HepG2 (cell line): Measurements from ENCODE around the gene PSEN2. TPM values are rescaled to one million over a fixed set of nuclear protein-coding genes. Genes with fewer than 3 reads are reported as not detected.

ENCODE experiments used
- AKAP8 ChIP-seq: sonication (generic); formaldehyde crosslinking; IDR thresholded peaks from 2 replicates; pipeline ENCODE4 v1.5.1; 2020; ENCODE audit warnings: mild to moderate bottlenecking, missing genetic modification reagents
- CEBPG ChIP-seq: IDR thresholded peaks from 2 replicates; pipeline ENCODE4 v1.6.1; 2016
- FOXJ3 ChIP-seq: sonication (generic); formaldehyde crosslinking; IDR thresholded peaks from 2 replicates; pipeline ENCODE4 v1.4.0; 2020; ENCODE audit warnings: missing genetic modification reagents, mild to moderate bottlenecking, borderline replicate concordance
- GLMP ChIP-seq: sonication (generic); formaldehyde crosslinking; IDR thresholded peaks from 2 replicates; pipeline ENCODE4 v1.9.0; 2021; ENCODE audit warnings: missing genetic modification reagents, mild to moderate bottlenecking, borderline replicate concordance
- JUNB ChIP-seq: sonication (generic); formaldehyde crosslinking; IDR thresholded peaks from 2 replicates; pipeline ENCODE4 v1.8.0; 2022; ENCODE audit warnings: missing genetic modification reagents, mild to moderate bottlenecking, borderline replicate concordance
- KDM4B ChIP-seq: sonication (generic); formaldehyde crosslinking; IDR thresholded peaks from 2 replicates; pipeline ENCODE4 v1.4.0; 2020; ENCODE audit warnings: missing genetic modification reagents
- NFYC ChIP-seq: IDR thresholded peaks from 2 replicates; pipeline ENCODE4 v1.6.1; 2016; ENCODE audit warnings: missing genetic modification reagents, missing compliant biosample characterization
- NR2C2 ChIP-seq: sonication (generic); formaldehyde crosslinking; IDR thresholded peaks from 2 replicates; pipeline ENCODE4 v1.4.0; 2020; ENCODE audit warnings: missing genetic modification reagents, mild to moderate bottlenecking, moderate library complexity, borderline replicate concordance
- POLR2G ChIP-seq: fragments of 200-400 bp; formaldehyde crosslinking; IDR thresholded peaks from 2 replicates; pipeline ENCODE4 v1.6.1; 2018; ENCODE audit warnings: mild to moderate bottlenecking, low read depth, low read length, moderate library complexity
- REPIN1 ChIP-seq: sonication (generic); formaldehyde crosslinking; IDR thresholded peaks from 2 replicates; pipeline ENCODE4 v1.8.0; 2022; ENCODE audit warnings: missing genetic modification reagents, low read depth, mild to moderate bottlenecking, borderline replicate concordance
- SP1 ChIP-seq, 2 experiments: fragments of 450-650 bp in 1 of 2; sonication (generic) in 1 of 2; formaldehyde crosslinking in 1 of 2; IDR thresholded peaks; 2 replicates each; pipeline versions ENCODE4 v1.4.0 to v1.6.1; 2016 to 2020; ENCODE audit warnings: missing genetic modification reagents in 1 of 2
- TERF1 ChIP-seq: sonication (generic); formaldehyde crosslinking; IDR thresholded peaks from 2 replicates; pipeline ENCODE4 v1.8.0; 2022; ENCODE audit warnings: mild to moderate bottlenecking, missing genetic modification reagents, moderate library complexity
- TOPORS ChIP-seq: sonication (generic); formaldehyde crosslinking; IDR thresholded peaks from 2 replicates; pipeline ENCODE4 v1.8.0; 2023; ENCODE audit warnings: mild to moderate bottlenecking, missing genetic modification reagents
- ZBTB3 ChIP-seq: sonication (generic); formaldehyde crosslinking; IDR thresholded peaks from 2 replicates; pipeline ENCODE4 v1.4.0; 2020; ENCODE audit warnings: low read depth, mild to moderate bottlenecking, moderate library complexity, missing genetic modification reagents, borderline replicate concordance
- ZNF121 ChIP-seq: sonication (generic); formaldehyde crosslinking; IDR thresholded peaks from 2 replicates; pipeline ENCODE4 v1.5.0; 2020; ENCODE audit warnings: mild to moderate bottlenecking, missing genetic modification reagents
- ZNF136 ChIP-seq: sonication (generic); formaldehyde crosslinking; IDR thresholded peaks from 2 replicates; pipeline ENCODE4 v1.8.1; 2022; ENCODE audit warnings: low read depth, mild to moderate bottlenecking, moderate library complexity, missing genetic modification reagents
- ZNF362 ChIP-seq: sonication (generic); formaldehyde crosslinking; IDR thresholded peaks from 2 replicates; pipeline ENCODE4 v1.4.0; 2020; ENCODE audit warnings: missing genetic modification reagents, mild to moderate bottlenecking, borderline replicate concordance
- ZNF557 ChIP-seq: sonication (generic); formaldehyde crosslinking; IDR thresholded peaks from 2 replicates; pipeline ENCODE4 v1.4.0; 2020; ENCODE audit warnings: missing genetic modification reagents
- ZNF672 ChIP-seq: sonication (generic); formaldehyde crosslinking; IDR thresholded peaks from 2 replicates; pipeline ENCODE4 v1.8.1; 2022; ENCODE audit warnings: missing genetic modification reagents
- ZNF746 ChIP-seq: sonication (generic); formaldehyde crosslinking; IDR thresholded peaks from 2 replicates; pipeline ENCODE4 v1.8.0; 2022; ENCODE audit warnings: mild to moderate bottlenecking, missing genetic modification reagents
- ZNF766 ChIP-seq: sonication (generic); formaldehyde crosslinking; IDR thresholded peaks from 2 replicates; pipeline ENCODE4 v1.5.0; 2020; ENCODE audit warnings: missing genetic modification reagents, borderline replicate concordance
- ZNF776 ChIP-seq: sonication (generic); formaldehyde crosslinking; IDR thresholded peaks from 2 replicates; pipeline ENCODE4 v1.4.0; 2020; ENCODE audit warnings: mild to moderate bottlenecking, missing genetic modification reagents
- polyA plus RNA-seq, 8 experiments: library from polyadenylated mRNA; depleted of rRNA in 3 of 8; stranded (reverse) in 7 of 8; unstranded in 1 of 8; fragments of >200 nt; fragmentation: Illumina TruSeq in 4 of 8; extraction: Trizol in 4 of 8; gene quantifications; 2 replicates each; pipeline versions ENCODE4 v1.2.1 to v1.2.3, GENCODE V29; 2011 to 2016; ENCODE audit warnings: low read depth in 4 of 8, missing spikeins in 1 of 8, mixed read lengths in 1 of 8; ENCODE audit not compliant: insufficient read depth in 1 of 8
- total RNA-seq, 5 experiments: library from RNA; depleted of rRNA; stranded (reverse); fragments of >200 nt; fragmentation: Illumina TruSeq; extraction: Trizol; gene quantifications; 2 replicates each; pipeline ENCODE4 v1.2.3, GENCODE V29; 2016; ENCODE audit warnings: low read depth in 1 of 5
- TF ChIP-seq, protein P1 (sequence below): sonication (generic); formaldehyde crosslinking; IDR thresholded peaks from 2 replicates; pipeline ENCODE4 v1.8.1; 2023; ENCODE audit warnings: mild to moderate bottlenecking, missing genetic modification reagents, borderline replicate concordance
- TF ChIP-seq, protein P2 (sequence below): sonication (generic); formaldehyde crosslinking; IDR thresholded peaks from 2 replicates; pipeline ENCODE4 v1.4.0; 2020; ENCODE audit warnings: missing genetic modification reagents

The PSEN2 gene
- total and polyA plus RNA-seq, 2 of the 13 experiments (the other 11 are each of a cell fraction or from before 2014, with no cell fraction given), result 5.9 to 13.1 TPM

GRCh38 chr1:226940029-226940805 lies 69.8 kb downstream of the PSEN2 start, which contains the start of gene COQ8A (continued):
- TF ChIP-seq ZNF362 (no peak; the same call in 1 of the 2 replicates), ZNF776 (CRISPR knock-in tag) (peak; percentile 62; the same call in 1 of the 2 replicates), KDM4B (CRISPR knock-in tag) (no peak), TERF1 (no peak), ZBTB3 (CRISPR knock-in tag) (0 out of 2 replicates have a peak, but pooled peaks have one; percentile 62), ZNF136 (CRISPR knock-in tag) (no peak), FOXJ3 (no peak; the same call in 1 of the 2 replicates), ZNF121 (CRISPR knock-in tag) (no peak; the same call in 1 of the 2 replicates), NFYC (CRISPR knock-in tag) (peak; percentile 98), REPIN1 (CRISPR knock-in tag) (no peak), ZNF746 (CRISPR knock-in tag) (no peak), ZNF557 (CRISPR knock-in tag) (no peak), POLR2G (peak; percentile 56), JUNB (CRISPR knock-in tag) (no peak), TOPORS (CRISPR knock-in tag) (no peak), ZNF766 (CRISPR knock-in tag) (peak; percentile 44), NR2C2 (peak; percentile 83), GLMP (0 out of 2 replicates have a peak, but pooled peaks have one; percentile 59), ZNF672 (CRISPR knock-in tag) (no peak), CEBPG (CRISPR knock-in tag) (no peak), AKAP8 (CRISPR knock-in tag) (peak; percentile 64; the same call in 1 of the 2 replicates), SP1 (IDR thresholded peaks at IDR 0.05) (no peak), SP1 (CRISPR knock-in tag; IDR thresholded peaks at IDR 0.05) (peak; percentile 79)
- TF ChIP-seq, protein P1, sequence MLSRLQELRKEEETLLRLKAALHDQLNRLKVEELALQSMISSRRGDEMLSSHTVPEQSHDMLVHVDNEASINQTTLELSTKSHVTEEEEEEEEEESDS, result no peak
- TF ChIP-seq, protein P2, sequence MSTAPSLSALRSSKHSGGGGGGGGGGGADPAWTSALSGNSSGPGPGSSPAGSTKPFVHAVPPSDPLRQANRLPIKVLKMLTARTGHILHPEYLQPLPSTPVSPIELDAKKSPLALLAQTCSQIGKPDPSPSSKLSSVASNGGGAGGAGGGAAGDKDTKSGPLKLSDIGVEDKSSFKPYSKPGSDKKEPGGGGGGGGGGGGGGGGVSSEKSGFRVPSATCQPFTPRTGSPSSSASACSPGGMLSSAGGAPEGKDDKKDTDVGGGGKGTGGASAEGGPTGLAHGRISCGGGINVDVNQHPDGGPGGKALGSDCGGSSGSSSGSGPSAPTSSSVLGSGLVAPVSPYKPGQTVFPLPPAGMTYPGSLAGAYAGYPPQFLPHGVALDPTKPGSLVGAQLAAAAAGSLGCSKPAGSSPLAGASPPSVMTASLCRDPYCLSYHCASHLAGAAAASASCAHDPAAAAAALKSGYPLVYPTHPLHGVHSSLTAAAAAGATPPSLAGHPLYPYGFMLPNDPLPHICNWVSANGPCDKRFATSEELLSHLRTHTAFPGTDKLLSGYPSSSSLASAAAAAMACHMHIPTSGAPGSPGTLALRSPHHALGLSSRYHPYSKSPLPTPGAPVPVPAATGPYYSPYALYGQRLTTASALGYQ (CRISPR knock-in tag), result no peak
